Measurements from ENCODE around the gene AP1B1.

DNA sequence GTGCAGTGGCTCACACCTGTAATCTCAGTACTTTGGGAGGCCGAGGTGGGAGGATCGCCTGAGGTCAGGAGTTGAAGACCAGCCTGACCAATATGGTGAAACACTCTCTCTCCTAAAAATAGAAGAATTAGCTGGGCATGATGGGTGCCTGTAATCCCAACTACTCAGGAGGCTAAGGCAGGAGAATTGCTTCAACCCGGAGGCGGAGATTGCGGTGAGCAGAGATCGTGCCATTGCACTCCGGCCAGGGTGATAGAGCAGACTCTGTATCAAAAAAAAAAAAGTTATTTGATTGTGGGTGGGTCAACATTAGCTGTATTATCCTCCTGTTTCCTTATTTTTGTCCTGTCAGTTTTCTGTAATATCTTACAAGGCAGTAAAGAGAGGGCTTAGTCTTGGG lies 38.1 kb upstream of the AP1B1 start:
- TF ChIP-seq, protein P1, sequence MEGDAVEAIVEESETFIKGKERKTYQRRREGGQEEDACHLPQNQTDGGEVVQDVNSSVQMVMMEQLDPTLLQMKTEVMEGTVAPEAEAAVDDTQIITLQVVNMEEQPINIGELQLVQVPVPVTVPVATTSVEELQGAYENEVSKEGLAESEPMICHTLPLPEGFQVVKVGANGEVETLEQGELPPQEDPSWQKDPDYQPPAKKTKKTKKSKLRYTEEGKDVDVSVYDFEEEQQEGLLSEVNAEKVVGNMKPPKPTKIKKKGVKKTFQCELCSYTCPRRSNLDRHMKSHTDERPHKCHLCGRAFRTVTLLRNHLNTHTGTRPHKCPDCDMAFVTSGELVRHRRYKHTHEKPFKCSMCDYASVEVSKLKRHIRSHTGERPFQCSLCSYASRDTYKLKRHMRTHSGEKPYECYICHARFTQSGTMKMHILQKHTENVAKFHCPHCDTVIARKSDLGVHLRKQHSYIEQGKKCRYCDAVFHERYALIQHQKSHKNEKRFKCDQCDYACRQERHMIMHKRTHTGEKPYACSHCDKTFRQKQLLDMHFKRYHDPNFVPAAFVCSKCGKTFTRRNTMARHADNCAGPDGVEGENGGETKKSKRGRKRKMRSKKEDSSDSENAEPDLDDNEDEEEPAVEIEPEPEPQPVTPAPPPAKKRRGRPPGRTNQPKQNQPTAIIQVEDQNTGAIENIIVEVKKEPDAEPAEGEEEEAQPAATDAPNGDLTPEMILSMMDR (IDR thresholded peaks at IDR 0.05; ENCODE audit: poor library complexity, severe bottlenecking) = no peak
- no peak for TF ChIP-seq RAD21 (conservative IDR thresholded peaks at IDR 0.05)
- no peak for TF ChIP-seq SMC3 (conservative IDR thresholded peaks at IDR 0.05; ENCODE audit: poor library complexity)
- no peak for TF ChIP-seq EZH2 (IDR thresholded peaks at IDR 0.05; ENCODE audit: borderline replicate concordance, insufficient read depth, low read length, poor library complexity, severe bottlenecking)
- TF ChIP-seq, protein P2, sequence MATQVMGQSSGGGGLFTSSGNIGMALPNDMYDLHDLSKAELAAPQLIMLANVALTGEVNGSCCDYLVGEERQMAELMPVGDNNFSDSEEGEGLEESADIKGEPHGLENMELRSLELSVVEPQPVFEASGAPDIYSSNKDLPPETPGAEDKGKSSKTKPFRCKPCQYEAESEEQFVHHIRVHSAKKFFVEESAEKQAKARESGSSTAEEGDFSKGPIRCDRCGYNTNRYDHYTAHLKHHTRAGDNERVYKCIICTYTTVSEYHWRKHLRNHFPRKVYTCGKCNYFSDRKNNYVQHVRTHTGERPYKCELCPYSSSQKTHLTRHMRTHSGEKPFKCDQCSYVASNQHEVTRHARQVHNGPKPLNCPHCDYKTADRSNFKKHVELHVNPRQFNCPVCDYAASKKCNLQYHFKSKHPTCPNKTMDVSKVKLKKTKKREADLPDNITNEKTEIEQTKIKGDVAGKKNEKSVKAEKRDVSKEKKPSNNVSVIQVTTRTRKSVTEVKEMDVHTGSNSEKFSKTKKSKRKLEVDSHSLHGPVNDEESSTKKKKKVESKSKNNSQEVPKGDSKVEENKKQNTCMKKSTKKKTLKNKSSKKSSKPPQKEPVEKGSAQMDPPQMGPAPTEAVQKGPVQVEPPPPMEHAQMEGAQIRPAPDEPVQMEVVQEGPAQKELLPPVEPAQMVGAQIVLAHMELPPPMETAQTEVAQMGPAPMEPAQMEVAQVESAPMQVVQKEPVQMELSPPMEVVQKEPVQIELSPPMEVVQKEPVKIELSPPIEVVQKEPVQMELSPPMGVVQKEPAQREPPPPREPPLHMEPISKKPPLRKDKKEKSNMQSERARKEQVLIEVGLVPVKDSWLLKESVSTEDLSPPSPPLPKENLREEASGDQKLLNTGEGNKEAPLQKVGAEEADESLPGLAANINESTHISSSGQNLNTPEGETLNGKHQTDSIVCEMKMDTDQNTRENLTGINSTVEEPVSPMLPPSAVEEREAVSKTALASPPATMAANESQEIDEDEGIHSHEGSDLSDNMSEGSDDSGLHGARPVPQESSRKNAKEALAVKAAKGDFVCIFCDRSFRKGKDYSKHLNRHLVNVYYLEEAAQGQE (IDR thresholded peaks at IDR 0.05; ENCODE audit: borderline replicate concordance) = no peak
- TF ChIP-seq TAF1 (IDR thresholded peaks at IDR 0.05; ENCODE audit: low read depth) = no peak
- no peak for TF ChIP-seq POLR2AphosphoS5 (IDR thresholded peaks at IDR 0.05)
